OCI-LY1 (cell line): Measurements from ENCODE around the gene SMCP.

Experiments
- H2AFZ ChIP-seq: fragments of 200-600 bp; sonication (generic), shearing (Covaris generic); 2 replicates; pipeline ENCODE4 v1.6.0; 2014; ENCODE audit warnings: antibody characterized with exemption, mild to moderate bottlenecking, low read length
- H3F3A ChIP-seq: fragments of 200-600 bp; sonication (generic), shearing (Covaris generic); 2 replicates; pipeline ENCODE4 v1.6.0; 2014; ENCODE audit warnings: mild to moderate bottlenecking, antibody characterized with exemption, low read length, moderate library complexity; ENCODE audit not compliant: insufficient read depth
- H3K27ac ChIP-seq: fragments of 200-600 bp; sonication (generic); 2 replicates; pipeline ENCODE4 v1.5.1; 2014; ENCODE audit warnings: low read length, mixed run types, mild to moderate bottlenecking, low read depth; ENCODE audit not compliant: poor library complexity, severe bottlenecking
- H3K27me3 ChIP-seq: fragments of 200-600 bp; sonication (generic); 2 replicates; pipeline ENCODE4 v1.6.0; 2014; ENCODE audit warnings: antibody characterized with exemption, mild to moderate bottlenecking, low read length, moderate library complexity; ENCODE audit not compliant: insufficient read depth
- H3K36me3 ChIP-seq: fragments of 200-600 bp; sonication (generic); 2 replicates; pipeline ENCODE4 v1.6.1; 2014; ENCODE audit warnings: mild to moderate bottlenecking, antibody characterized with exemption, low read length, moderate library complexity, mixed read lengths; ENCODE audit not compliant: insufficient read depth
- H3K4me1 ChIP-seq: fragments of 200-600 bp; sonication (generic); 2 replicates; pipeline ENCODE4 v1.5.1; 2014; ENCODE audit warnings: mild to moderate bottlenecking, low read length, moderate library complexity; ENCODE audit not compliant: insufficient read depth, severe bottlenecking
- H3K4me2 ChIP-seq: fragments of 200-600 bp; sonication (generic), shearing (Covaris generic); 2 replicates; pipeline ENCODE4 v1.6.1; 2014; ENCODE audit warnings: low read length
- H3K4me3 ChIP-seq: fragments of 200-600 bp; sonication (generic); 2 replicates; pipeline ENCODE4 v1.5.1; 2014; ENCODE audit warnings: low read length, low read depth, mild to moderate bottlenecking, mixed read lengths; ENCODE audit not compliant: poor library complexity, severe bottlenecking
- H3K79me2 ChIP-seq: fragments of 200-600 bp; shearing (Covaris generic); 2 replicates; pipeline ENCODE4 v1.6.1; 2016; ENCODE audit warnings: mixed run types, low read length, mixed read lengths; ENCODE audit not compliant: insufficient read depth
- H3K9ac ChIP-seq: fragments of 200-600 bp; sonication (generic), shearing (Covaris generic); 2 replicates; pipeline ENCODE4 v1.6.1; 2014; ENCODE audit warnings: mild to moderate bottlenecking, low read length, mixed read lengths
- H3K9me2 ChIP-seq: fragments of 200-600 bp; sonication (generic), shearing (Covaris generic); 2 replicates; pipeline ENCODE4 v1.6.1; 2014; ENCODE audit warnings: low read depth, mild to moderate bottlenecking, low read length, mixed read lengths
- H3K9me3 ChIP-seq: fragments of 200-600 bp; shearing (Covaris generic); 2 replicates; pipeline ENCODE4 v1.6.1; 2014; ENCODE audit warnings: low read length, mixed read lengths
- H4K20me1 ChIP-seq: fragments of 200-600 bp; sonication (generic), shearing (Covaris generic); 2 replicates; pipeline ENCODE4 v1.6.0; 2016; ENCODE audit warnings: mild to moderate bottlenecking, low read length; ENCODE audit not compliant: insufficient read depth
- EZH2 ChIP-seq: fragments of 200-600 bp; sonication (generic), shearing (Covaris generic); IDR thresholded peaks from 2 replicates; pipeline ENCODE4 v1.8.0; 2017; ENCODE audit warnings: borderline replicate concordance, mixed run types, mild to moderate bottlenecking, antibody characterized with exemption, low read length, moderate library complexity, mixed read lengths
- TF ChIP-seq, protein P1 (sequence below): fragments of 200-600 bp; sonication (generic), shearing (Covaris generic); IDR thresholded peaks from 2 replicates; pipeline ENCODE4 v1.5.1; 2017; ENCODE audit warnings: mild to moderate bottlenecking, antibody characterized with exemption, low read length, moderate library complexity, mixed read lengths

SMCP gene

DNA sequence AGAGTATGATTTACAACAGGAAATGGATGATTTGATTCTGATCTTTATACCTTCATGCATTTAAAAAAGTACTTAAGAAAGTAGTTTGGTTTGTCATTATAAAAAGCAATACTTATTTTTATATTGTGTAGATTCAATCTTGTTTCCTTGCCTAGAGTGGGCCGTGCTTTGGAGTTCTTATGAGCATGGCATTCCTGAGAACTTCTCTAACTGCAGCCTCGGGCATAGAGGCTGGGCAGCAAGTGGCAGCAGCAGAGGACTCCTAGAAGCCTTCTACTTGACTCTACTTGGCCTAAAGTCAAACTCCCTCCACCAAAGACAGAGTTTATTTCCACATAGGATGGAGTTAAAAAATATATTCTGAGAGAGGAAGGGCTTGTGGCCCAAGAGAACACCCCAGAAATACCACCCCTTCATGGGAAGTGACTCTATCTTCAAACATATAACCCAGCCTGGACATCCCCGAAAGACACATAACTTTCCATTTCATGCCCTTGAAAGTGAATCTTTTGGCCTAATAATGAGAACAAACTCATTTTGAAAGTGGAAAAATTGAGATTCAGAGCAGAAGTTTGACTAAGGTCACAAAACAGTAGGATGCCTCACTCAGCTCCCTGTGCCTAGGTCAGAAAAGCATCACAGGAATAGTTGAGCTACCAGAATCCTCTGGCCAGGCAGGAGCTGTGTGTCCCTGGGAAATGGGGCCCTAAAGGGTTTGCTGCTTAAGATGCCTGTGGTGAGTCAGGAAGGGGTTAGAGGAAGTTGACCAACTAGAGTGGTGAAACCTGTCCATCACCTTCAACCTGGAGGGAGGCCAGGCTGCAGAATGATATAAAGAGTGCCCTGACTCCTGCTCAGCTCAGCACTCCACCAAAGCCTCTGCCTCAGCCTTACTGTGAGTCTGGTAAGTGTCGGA, 29.8 kb downstream of the SMCP start, which contains the start of gene IVL:
IVL (plus strand) TSS at position 861 of the 916 bp plus-strand sequence. CDS start 1,252 bp downstream, outside the sequence.
- Histone ChIP-seq H3K9me2 (no peaks in the 10 kb centered on the region), H3F3A (no peaks in the 10 kb centered on the region), H3K27me3 (no peaks in the 10 kb centered on the region), H3K4me1 (no peaks in the 10 kb centered on the region), H4K20me1 (no peaks in the 10 kb centered on the region), H3K9ac (no peak within 1 kb of the TSS), H3K4me3 (no peak within 1 kb of the TSS), H3K79me2 (no peaks in the 10 kb centered on the region), H2AFZ (no peak within 1 kb of the TSS), H3K27ac (no peak within 1 kb of the TSS), H3K36me3 (no peaks in the 10 kb centered on the region), H3K9me3 (no peaks in the 10 kb centered on the region), H3K4me2 (no peak within 1 kb of the TSS)
- TF ChIP-seq, protein P1, sequence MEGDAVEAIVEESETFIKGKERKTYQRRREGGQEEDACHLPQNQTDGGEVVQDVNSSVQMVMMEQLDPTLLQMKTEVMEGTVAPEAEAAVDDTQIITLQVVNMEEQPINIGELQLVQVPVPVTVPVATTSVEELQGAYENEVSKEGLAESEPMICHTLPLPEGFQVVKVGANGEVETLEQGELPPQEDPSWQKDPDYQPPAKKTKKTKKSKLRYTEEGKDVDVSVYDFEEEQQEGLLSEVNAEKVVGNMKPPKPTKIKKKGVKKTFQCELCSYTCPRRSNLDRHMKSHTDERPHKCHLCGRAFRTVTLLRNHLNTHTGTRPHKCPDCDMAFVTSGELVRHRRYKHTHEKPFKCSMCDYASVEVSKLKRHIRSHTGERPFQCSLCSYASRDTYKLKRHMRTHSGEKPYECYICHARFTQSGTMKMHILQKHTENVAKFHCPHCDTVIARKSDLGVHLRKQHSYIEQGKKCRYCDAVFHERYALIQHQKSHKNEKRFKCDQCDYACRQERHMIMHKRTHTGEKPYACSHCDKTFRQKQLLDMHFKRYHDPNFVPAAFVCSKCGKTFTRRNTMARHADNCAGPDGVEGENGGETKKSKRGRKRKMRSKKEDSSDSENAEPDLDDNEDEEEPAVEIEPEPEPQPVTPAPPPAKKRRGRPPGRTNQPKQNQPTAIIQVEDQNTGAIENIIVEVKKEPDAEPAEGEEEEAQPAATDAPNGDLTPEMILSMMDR = no peak
- TF ChIP-seq EZH2 = no peak

DNA sequence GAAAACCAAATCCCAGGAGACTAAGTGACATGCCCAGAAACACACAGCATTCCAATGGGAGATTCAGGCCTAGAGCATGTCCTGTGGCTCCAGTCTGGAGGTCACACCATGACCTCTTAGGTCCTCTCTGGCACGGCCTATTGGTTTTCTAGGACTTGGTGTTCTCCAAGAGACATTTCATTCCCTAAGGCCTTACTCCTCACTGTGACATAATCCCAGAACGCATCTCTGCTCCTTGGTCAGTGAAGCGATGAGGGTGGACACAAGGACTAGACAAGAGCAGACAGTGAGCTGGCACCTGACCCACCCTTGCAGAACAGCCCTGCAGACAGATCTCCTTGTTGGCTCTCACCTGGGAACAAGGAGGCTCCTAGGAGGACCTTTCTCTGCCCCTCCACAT, 31.1 kb downstream of the SMCP start:
- Histone ChIP-seq H4K20me1 (no peaks in the 10 kb centered on the region), H3K9me3 (no peaks in the 10 kb centered on the region), H3F3A (no peaks in the 10 kb centered on the region), H3K4me1 (no peaks in the 10 kb centered on the region), H3K9ac (no peak overlapping the region), H2AFZ (no peak overlapping the region), H3K4me3 (no peak overlapping the region), H3K27ac (no peak overlapping the region), H3K9me2 (no peaks in the 10 kb centered on the region), H3K79me2 (no peaks in the 10 kb centered on the region), H3K4me2 (no peak overlapping the region), H3K36me3 (no peaks in the 10 kb centered on the region), H3K27me3 (no peaks in the 10 kb centered on the region)
- TF ChIP-seq, protein P1 = no peak
- no peak for TF ChIP-seq EZH2

DNA sequence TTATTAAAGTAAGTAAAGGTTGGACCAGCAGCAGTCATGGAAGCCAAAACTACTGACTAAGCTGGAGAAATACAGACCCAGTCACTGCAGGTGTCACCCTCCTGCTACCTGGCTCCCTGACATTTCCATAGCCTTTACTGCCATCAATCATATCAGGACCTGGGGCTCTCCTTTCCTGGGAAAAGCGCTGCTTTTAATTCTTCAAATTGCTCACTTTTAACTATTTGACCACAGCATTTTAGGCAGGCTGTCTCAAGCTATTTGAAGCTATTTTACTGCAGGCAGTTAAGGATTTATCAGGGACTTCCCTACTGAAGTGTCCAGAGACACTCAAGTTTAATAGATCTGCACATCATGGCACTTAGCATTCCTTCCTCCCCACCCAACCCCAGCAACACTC, 34.3 kb downstream of the SMCP start:
- no peaks in the 10 kb centered on the region for H3K9me3 ChIP-seq
- H3K9ac ChIP-seq = no peak overlapping the region
- TF ChIP-seq EZH2 = no peak
- TF ChIP-seq, protein P1 = no peak

More for the DNA sequence above, 34.3 kb downstream of the SMCP start:
- H3K4me3 ChIP-seq = no peak overlapping the region
- H2AFZ ChIP-seq = no peak overlapping the region
- no peaks in the 10 kb centered on the region for H3K4me1 ChIP-seq
- no peaks in the 10 kb centered on the region for H3F3A ChIP-seq
- no peaks in the 10 kb centered on the region for H3K36me3 ChIP-seq
- no peaks in the 10 kb centered on the region for H3K9me2 ChIP-seq
- no peak overlapping the region for H3K27ac ChIP-seq
- no peaks in the 10 kb centered on the region for H4K20me1 ChIP-seq
- no peaks in the 10 kb centered on the region for H3K27me3 ChIP-seq
- H3K79me2 ChIP-seq = no peaks in the 10 kb centered on the region
- no peak overlapping the region for H3K4me2 ChIP-seq
